NB4 (cell line): Measurements from ENCODE around the gene PLA2G2F.

Source experiments
- POLR2A ChIP-seq: IDR thresholded peaks from 2 replicates; pipeline ENCODE4 v1.6.1; 2011; ENCODE audit warnings: mild to moderate bottlenecking; ENCODE audit not compliant: insufficient read length; ENCODE audit errors: extremely low read depth
- TF ChIP-seq, protein P1 (sequence below): IDR thresholded peaks from one replicate; pipeline ENCODE4 v1.5.1; 2012; ENCODE audit warnings: low read depth, low read length
- TF ChIP-seq, protein P2 (sequence below): IDR thresholded peaks from 2 replicates; pipeline ENCODE4 v1.6.1; 2011; ENCODE audit warnings: low read depth, low read length

DNA sequence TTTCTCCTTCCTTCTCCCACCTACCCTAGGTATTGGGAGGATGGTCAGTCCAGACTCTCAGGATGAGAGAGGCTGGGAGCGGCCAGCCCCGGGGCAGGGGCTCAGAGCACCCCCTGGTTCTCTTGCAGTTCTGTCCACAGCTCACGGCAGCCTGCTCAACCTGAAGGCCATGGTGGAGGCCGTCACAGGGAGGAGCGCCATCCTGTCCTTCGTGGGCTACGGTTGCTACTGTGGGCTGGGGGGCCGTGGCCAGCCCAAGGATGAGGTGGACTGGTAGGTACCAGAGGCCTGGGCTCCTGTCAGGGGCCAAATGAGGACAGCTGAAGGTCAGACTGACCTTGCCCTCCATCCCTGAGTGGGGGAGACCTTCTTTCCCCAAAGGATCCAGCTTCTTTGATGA lies 4.2 kb downstream of the PLA2G2F start:
- TF ChIP-seq, protein P1, sequence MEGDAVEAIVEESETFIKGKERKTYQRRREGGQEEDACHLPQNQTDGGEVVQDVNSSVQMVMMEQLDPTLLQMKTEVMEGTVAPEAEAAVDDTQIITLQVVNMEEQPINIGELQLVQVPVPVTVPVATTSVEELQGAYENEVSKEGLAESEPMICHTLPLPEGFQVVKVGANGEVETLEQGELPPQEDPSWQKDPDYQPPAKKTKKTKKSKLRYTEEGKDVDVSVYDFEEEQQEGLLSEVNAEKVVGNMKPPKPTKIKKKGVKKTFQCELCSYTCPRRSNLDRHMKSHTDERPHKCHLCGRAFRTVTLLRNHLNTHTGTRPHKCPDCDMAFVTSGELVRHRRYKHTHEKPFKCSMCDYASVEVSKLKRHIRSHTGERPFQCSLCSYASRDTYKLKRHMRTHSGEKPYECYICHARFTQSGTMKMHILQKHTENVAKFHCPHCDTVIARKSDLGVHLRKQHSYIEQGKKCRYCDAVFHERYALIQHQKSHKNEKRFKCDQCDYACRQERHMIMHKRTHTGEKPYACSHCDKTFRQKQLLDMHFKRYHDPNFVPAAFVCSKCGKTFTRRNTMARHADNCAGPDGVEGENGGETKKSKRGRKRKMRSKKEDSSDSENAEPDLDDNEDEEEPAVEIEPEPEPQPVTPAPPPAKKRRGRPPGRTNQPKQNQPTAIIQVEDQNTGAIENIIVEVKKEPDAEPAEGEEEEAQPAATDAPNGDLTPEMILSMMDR = no peak
- no peak for TF ChIP-seq POLR2A
- TF ChIP-seq, protein P2, sequence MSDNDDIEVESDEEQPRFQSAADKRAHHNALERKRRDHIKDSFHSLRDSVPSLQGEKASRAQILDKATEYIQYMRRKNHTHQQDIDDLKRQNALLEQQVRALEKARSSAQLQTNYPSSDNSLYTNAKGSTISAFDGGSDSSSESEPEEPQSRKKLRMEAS = no peak
